ENCODE data around the gene CSGALNACT2.

The CSGALNACT2 gene

GRCh38 chr10:43106256-43107091 lies 31.8 kb upstream of the CSGALNACT2 start:
- no peaks in the 10 kb centered on the region for H3K36me3 Mint-ChIP-seq
- no peak overlapping the region for H3K27ac Mint-ChIP-seq
- H3K27me3 Mint-ChIP-seq, result peaks cover 14% of the 10 kb centered on the region
- H3K9me3 Mint-ChIP-seq (ENCODE audit: low read depth), result no peaks in the 10 kb centered on the region
- peaks cover 5% of the 10 kb centered on the region for H3K4me1 Mint-ChIP-seq (ENCODE audit: low read depth)
- peak overlapping the region; percentile 17 for H3K4me3 Mint-ChIP-seq

GRCh38 chr10:43108951-43109350 lies 29.3 kb upstream of the CSGALNACT2 start:
- H3K27me3 Mint-ChIP-seq, result peaks cover under 1% of the 10 kb centered on the region
- no peak overlapping the region for H3K4me3 Mint-ChIP-seq

DNA sequence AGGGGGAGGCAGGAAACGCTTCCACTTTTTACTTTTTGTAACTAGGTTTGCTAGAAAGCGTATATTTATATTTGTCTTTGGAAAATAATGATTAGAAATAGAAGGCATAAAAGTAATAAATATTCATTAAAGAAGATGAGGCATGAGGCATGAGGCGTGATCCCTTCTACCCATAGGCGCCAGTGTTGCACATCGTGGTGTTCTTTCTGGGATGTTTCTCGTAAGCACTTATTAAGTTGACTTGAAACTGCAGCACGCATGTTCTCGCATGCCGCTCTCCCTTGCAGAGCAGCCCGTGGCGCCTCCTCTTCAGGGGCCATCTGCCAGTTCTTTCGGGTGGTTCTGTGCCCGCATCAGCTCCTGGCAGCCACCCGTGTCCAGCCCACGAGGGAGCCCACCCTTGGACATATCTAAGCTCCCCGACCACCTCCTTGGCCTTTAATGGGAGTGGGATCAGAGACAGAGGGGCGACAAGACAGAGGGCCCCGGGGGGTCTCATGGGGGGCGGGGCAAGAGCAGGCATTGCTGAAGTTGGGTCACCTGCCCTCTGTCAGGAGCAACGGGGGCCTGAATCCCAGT lies 28.5 kb upstream of the CSGALNACT2 start:
- no peaks in the 10 kb centered on the region for H3K27me3 Mint-ChIP-seq
- peaks cover 5% of the 10 kb centered on the region for H3K4me1 Mint-ChIP-seq (ENCODE audit: low read depth)
- no peak overlapping the region for H3K4me3 Mint-ChIP-seq
- H3K27ac Mint-ChIP-seq, result no peak overlapping the region
- H3K9me3 Mint-ChIP-seq (ENCODE audit: low read depth), result no peaks in the 10 kb centered on the region
- no peaks in the 10 kb centered on the region for H3K36me3 Mint-ChIP-seq

More at GRCh38 chr10:43108951-43109350, 29.3 kb upstream of the CSGALNACT2 start:
- no peaks in the 10 kb centered on the region for H3K9me3 Mint-ChIP-seq (ENCODE audit: low read depth)
- no peaks in the 10 kb centered on the region for H3K36me3 Mint-ChIP-seq
- peaks cover 5% of the 10 kb centered on the region for H3K4me1 Mint-ChIP-seq (ENCODE audit: low read depth)
- H3K27ac Mint-ChIP-seq, result no peak overlapping the region

- Mint-ChIP-seq H3K9me3 (ENCODE audit: low read depth) (no peaks in the 10 kb centered on the region), H3K27me3 (no peaks in the 10 kb centered on the region), H3K4me1 (ENCODE audit: low read depth) (peaks cover 1% of the 10 kb centered on the region), H3K4me3 (no peak overlapping the region), H3K27ac (no peak overlapping the region), H3K36me3 (no peaks in the 10 kb centered on the region)
Observed at GRCh38 chr10:43110338-43111071, 27.7 kb upstream of the CSGALNACT2 start.

GRCh38 chr10:43111101-43111500 lies 27.1 kb upstream of the CSGALNACT2 start:
- Mint-ChIP-seq H3K36me3 (no peaks in the 10 kb centered on the region), H3K4me1 (ENCODE audit: low read depth) (peaks cover 1% of the 10 kb centered on the region), H3K9me3 (ENCODE audit: low read depth) (no peaks in the 10 kb centered on the region), H3K27ac (no peak overlapping the region), H3K4me3 (no peak overlapping the region), H3K27me3 (no peaks in the 10 kb centered on the region)

DNA sequence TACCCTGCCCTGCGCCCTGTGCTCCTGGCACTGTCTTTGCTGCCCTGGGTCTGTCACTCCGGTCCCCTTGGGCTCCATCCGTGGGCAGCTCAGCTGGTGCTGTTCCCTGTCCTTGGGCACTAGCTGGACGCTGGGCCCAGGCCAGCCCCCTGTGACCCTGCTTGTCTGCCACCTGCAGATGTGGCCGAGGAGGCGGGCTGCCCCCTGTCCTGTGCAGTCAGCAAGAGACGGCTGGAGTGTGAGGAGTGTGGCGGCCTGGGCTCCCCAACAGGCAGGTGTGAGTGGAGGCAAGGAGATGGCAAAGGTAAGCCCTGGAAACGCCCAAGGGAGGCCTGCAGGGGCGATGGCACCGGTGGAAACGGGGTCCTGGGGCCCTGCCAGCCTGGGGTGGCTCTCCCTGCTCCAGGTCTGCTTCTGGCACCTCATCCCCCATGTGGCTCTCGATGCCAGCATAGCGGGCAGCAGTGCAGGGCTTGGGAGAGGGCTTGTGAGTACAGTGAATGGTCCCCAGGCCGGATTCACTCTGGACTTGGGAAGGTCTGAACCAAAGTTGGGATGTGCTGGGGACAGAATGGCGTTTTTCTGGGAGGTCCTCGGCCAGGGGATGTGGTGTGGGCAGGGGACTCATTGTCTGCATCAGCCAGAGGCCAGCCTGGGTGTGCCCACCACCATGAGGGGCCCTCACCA lies 26.2 kb upstream of the CSGALNACT2 start:
- H3K4me1 Mint-ChIP-seq (ENCODE audit: low read depth), result peaks cover under 1% of the 10 kb centered on the region
- no peaks in the 10 kb centered on the region for H3K9me3 Mint-ChIP-seq (ENCODE audit: low read depth)
- H3K36me3 Mint-ChIP-seq, result no peaks in the 10 kb centered on the region
- no peaks in the 10 kb centered on the region for H3K27me3 Mint-ChIP-seq
- H3K27ac Mint-ChIP-seq, result no peak overlapping the region
- no peak overlapping the region for H3K4me3 Mint-ChIP-seq

GRCh38 chr10:43112608-43112961 lies 25.7 kb upstream of the CSGALNACT2 start:
- no peaks in the 10 kb centered on the region for H3K9me3 Mint-ChIP-seq (ENCODE audit: low read depth)
- H3K27ac Mint-ChIP-seq, result no peak overlapping the region
- no peaks in the 10 kb centered on the region for H3K27me3 Mint-ChIP-seq
- no peaks in the 10 kb centered on the region for H3K4me1 Mint-ChIP-seq (ENCODE audit: low read depth)
- H3K36me3 Mint-ChIP-seq, result no peaks in the 10 kb centered on the region
- H3K4me3 Mint-ChIP-seq, result no peak overlapping the region

GRCh38 chr10:43113201-43114087 lies 24.8 kb upstream of the CSGALNACT2 start:
- no peak overlapping the region for H3K27ac Mint-ChIP-seq
- no peak overlapping the region for H3K4me3 Mint-ChIP-seq
- H3K36me3 Mint-ChIP-seq, result no peaks in the 10 kb centered on the region
- H3K9me3 Mint-ChIP-seq (ENCODE audit: low read depth), result no peaks in the 10 kb centered on the region
- H3K4me1 Mint-ChIP-seq (ENCODE audit: low read depth), result no peaks in the 10 kb centered on the region
- H3K27me3 Mint-ChIP-seq, result no peaks in the 10 kb centered on the region

DNA sequence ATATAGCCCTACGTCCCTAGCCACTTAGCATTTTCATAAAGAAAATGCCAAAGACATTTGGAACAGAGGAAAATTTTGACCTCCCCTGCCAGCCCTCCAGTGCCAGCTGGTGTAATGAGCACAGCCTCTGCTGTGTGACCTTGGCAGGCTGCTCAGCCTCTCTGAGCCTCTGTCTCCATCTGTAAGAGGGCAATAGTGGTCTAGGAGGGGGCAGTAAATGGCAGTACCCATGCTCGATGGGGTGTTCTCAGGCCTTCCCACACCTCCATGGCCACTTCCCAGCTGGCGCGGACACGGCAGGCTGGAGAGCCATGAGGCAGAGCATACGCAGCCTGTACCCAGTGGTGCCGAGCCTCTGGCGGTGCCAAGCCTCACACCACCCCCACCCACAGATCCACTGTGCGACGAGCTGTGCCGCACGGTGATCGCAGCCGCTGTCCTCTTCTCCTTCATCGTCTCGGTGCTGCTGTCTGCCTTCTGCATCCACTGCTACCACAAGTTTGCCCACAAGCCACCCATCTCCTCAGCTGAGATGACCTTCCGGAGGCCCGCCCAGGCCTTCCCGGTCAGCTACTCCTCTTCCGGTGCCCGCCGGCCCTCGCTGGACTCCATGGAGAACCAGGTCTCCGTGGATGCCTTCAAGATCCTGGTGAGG lies 24.0 kb upstream of the CSGALNACT2 start:
- Mint-ChIP-seq H3K4me3 (no peak overlapping the region), H3K9me3 (ENCODE audit: low read depth) (no peaks in the 10 kb centered on the region), H3K4me1 (ENCODE audit: low read depth) (peaks cover 3% of the 10 kb centered on the region), H3K27me3 (no peaks in the 10 kb centered on the region), H3K27ac (no peak overlapping the region), H3K36me3 (no peaks in the 10 kb centered on the region)

DNA sequence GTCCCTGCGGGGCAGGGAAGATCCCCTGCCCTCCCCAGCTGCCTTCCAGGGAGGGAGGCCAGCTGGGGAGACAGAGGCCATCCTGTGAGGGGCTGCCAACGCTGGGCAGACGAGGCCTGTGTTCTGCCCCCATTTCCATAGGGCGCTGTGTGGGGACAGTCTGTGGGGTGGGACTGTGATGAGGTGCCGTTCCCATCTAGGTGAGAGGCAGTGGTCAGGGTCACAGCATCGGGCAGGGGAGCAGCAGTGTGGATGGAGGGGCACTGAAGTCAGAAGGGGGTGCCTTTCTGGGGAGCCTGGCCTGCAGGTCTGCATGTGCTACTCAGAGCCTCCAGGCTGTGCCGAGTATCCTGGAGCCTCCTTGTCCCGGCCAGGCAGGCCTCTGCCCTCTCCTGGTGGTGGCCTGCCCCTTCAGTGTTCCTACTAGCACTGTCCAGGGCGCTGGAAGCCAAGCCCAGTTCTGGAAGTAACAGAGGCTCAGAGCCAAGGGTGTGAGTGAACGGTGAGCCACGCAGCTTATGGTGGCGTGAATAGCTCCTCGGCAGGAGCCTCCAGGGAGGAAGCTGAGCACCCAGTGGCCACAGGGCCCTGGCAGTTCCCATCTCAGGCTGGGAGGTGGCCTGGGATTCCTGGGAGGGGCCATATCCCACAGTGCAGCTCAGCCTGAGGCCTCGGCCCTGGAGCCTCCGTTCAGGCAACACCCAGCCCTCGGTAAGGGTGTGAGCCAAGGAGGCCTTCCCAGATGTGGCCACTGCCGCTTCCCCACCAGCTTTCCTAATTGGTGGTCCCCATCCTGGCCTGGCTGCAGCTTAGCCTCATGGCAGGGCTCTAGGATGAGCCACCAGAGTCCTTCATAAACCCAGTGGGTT lies 23.3 kb upstream of the CSGALNACT2 start:
- peaks cover 3% of the 10 kb centered on the region for H3K4me1 Mint-ChIP-seq (ENCODE audit: low read depth)
- no peak overlapping the region for H3K27ac Mint-ChIP-seq
- no peaks in the 10 kb centered on the region for H3K9me3 Mint-ChIP-seq (ENCODE audit: low read depth)
- H3K27me3 Mint-ChIP-seq, result no peaks in the 10 kb centered on the region
- no peaks in the 10 kb centered on the region for H3K36me3 Mint-ChIP-seq
- no peak overlapping the region for H3K4me3 Mint-ChIP-seq

- H3K36me3 Mint-ChIP-seq, result no peaks in the 10 kb centered on the region
- H3K4me3 Mint-ChIP-seq, result no peak overlapping the region
- peaks cover 12% of the 10 kb centered on the region for H3K4me1 Mint-ChIP-seq (ENCODE audit: low read depth)
- H3K27ac Mint-ChIP-seq, result no peak overlapping the region
- H3K27me3 Mint-ChIP-seq, result no peaks in the 10 kb centered on the region
- H3K9me3 Mint-ChIP-seq (ENCODE audit: low read depth), result no peaks in the 10 kb centered on the region
Observed at GRCh38 chr10:43115881-43116595, 22.2 kb upstream of the CSGALNACT2 start.

- Mint-ChIP-seq H3K4me1 (ENCODE audit: low read depth) (peaks cover 17% of the 10 kb centered on the region), H3K27me3 (no peaks in the 10 kb centered on the region), H3K4me3 (no peak overlapping the region), H3K36me3 (no peaks in the 10 kb centered on the region), H3K27ac (no peak overlapping the region), H3K9me3 (ENCODE audit: low read depth) (no peaks in the 10 kb centered on the region)
Observed at GRCh38 chr10:43116596-43116995, 21.6 kb upstream of the CSGALNACT2 start.

Data from activated naive CD8-positive, alpha-beta T cell (primary cell).